SK-N-DZ (cell line): ENCODE results near the gene ANKS4B.
"Not testable (repeated sequence)": the region's sequence is repeated elsewhere in the genome, so short reads cannot be mapped to it uniquely, and the experiment has no call there.

Source experiments
- DNase-seq: peaks from one replicate; pipeline ENCODE4 v3.0.0-alpha.2; 2015; ENCODE audit warnings: low spot score

ANKS4B gene

GRCh38 chr16:21217121-21217520 is 16.4 kb upstream of the ANKS4B start:
- DNase-seq, result no peak

GRCh38 chr16:21218153-21218552 is 15.3 kb upstream of the ANKS4B start:
- DNase-seq, result no peak

GRCh38 chr16:21219551-21219950 is 13.9 kb upstream of the ANKS4B start:
- no peak for DNase-seq

- DNase-seq, result no peak
Observed at GRCh38 chr16:21222495-21223337, 10.8 kb upstream of the ANKS4B start.

- no peak for DNase-seq
Observed at GRCh38 chr16:21223787-21224186, 9.7 kb upstream of the ANKS4B start.

- DNase-seq, result no peak
Observed at GRCh38 chr16:21224800-21225199, 8.7 kb upstream of the ANKS4B start.

- DNase-seq, result no peak
Observed at GRCh38 chr16:21226749-21227148, 6.8 kb upstream of the ANKS4B start.

- no peak for DNase-seq
Observed at GRCh38 chr16:21227866-21228265, 5.6 kb upstream of the ANKS4B start.

GRCh38 chr16:21228361-21228872 is 5.1 kb upstream of the ANKS4B start:
- DNase-seq, result no peak

GRCh38 chr16:21233045-21233520 is 416 bp upstream of the ANKS4B start:
- DNase-seq, result no peak

GRCh38 chr16:21235199-21235585 is 1.7 kb downstream of the ANKS4B start:
- no peak for DNase-seq

GRCh38 chr16:21236831-21237230 is 3.3 kb downstream of the ANKS4B start:
- no peak for DNase-seq

GRCh38 chr16:21239646-21240045 is 6.1 kb downstream of the ANKS4B start:
- no peak for DNase-seq

GRCh38 chr16:21242756-21243155 is 9.3 kb downstream of the ANKS4B start:
- no peak for DNase-seq

- no peak for DNase-seq
Observed at GRCh38 chr16:21244518-21245215, 11.2 kb downstream of the ANKS4B start.

- DNase-seq, result not testable (repeated sequence)
Observed at GRCh38 chr16:21248179-21248578, 14.7 kb downstream of the ANKS4B start.

- no peak for DNase-seq
Observed at GRCh38 chr16:21250072-21250923, 16.8 kb downstream of the ANKS4B start.

- DNase-seq, result no peak
Observed at GRCh38 chr16:21253470-21253869, 20.0 kb downstream of the ANKS4B start.

GRCh38 chr16:21256636-21257035 is 23.1 kb downstream of the ANKS4B start:
- no peak for DNase-seq

GRCh38 chr16:21257284-21257683 is 23.8 kb downstream of the ANKS4B start:
- no peak for DNase-seq

- DNase-seq, result no peak
Observed at GRCh38 chr16:21260870-21261791, 27.6 kb downstream of the ANKS4B start.
